IMR-90 (cell line): ENCODE data around the gene E4F1. TPM values are rescaled to one million over a fixed set of nuclear protein-coding genes. Genes with fewer than 3 reads are reported as not detected.

ENCODE experiments used
- ATAC-seq: fragments of 200-7000 bp; cut with Tn5 transposase; 2 replicates; pipeline ENCODE4 v1.9.1; 2020; ENCODE audit warnings: low read depth, mild to moderate bottlenecking, moderate library complexity
- BruUV-seq: library from RNA; stranded (reverse); fragments of 400-500 nt; replicated peaks from 2 replicates; lab custom pipeline; 2021; lab: Mats Ljungman, UMichigan
- CTCF ChIA-PET: fragments of 300-600 bp; formaldehyde crosslinking; extraction: SDS; loops from one replicate; lab custom pipeline; 2021; ENCODE audit warnings: antibody characterized with exemption; lab: Yijun Ruan, JAX
- POLR2A ChIA-PET: fragments of 300-600 bp; sonication (Branson Sonifier 250); formaldehyde crosslinking; loops from one replicate; lab custom pipeline; 2022; ENCODE audit warnings: antibody characterized with exemption; ENCODE audit not compliant: unreplicated experiment; lab: Charles Lee
- DNase-seq: peaks from one replicate; pipeline ENCODE4 v3.0.0; 2013
- H2AFZ ChIP-seq: replicated peaks from 2 replicates; pipeline ENCODE3; 2013; ENCODE audit warnings: low read length, mild to moderate bottlenecking; ENCODE audit not compliant: poor library complexity
- H2AK5ac ChIP-seq: 2 replicates; pipeline ENCODE4 v1.6.1; 2013; ENCODE audit warnings: low read depth, low read length, inconsistent platforms
- H2AK9ac ChIP-seq: replicated peaks from 2 replicates; pipeline ENCODE3; 2013; ENCODE audit warnings: mild to moderate bottlenecking, low read depth, low read length, moderate library complexity; ENCODE audit not compliant: poor library complexity
- H2BK120ac ChIP-seq: 2 replicates; pipeline ENCODE4 v1.6.1; 2013; ENCODE audit warnings: low read depth, low read length, inconsistent platforms
- H2BK15ac ChIP-seq: 3 replicates; pipeline ENCODE4 v1.6.1; 2013; ENCODE audit warnings: low read depth, low read length, inconsistent platforms
- H2BK20ac ChIP-seq: 2 replicates; pipeline ENCODE4 v1.6.1; 2013; ENCODE audit warnings: low read depth, mild to moderate bottlenecking, inconsistent platforms, low read length, moderate library complexity
- H2BK5ac ChIP-seq: 2 replicates; pipeline ENCODE4 v1.6.1; 2013; ENCODE audit warnings: mild to moderate bottlenecking, low read depth, low read length, inconsistent platforms; ENCODE audit not compliant: poor library complexity, severe bottlenecking
- H3K14ac ChIP-seq: replicated peaks from 2 replicates; pipeline ENCODE4 v1.6.1; 2013; ENCODE audit warnings: low read depth, low read length, inconsistent platforms
- H3K18ac ChIP-seq: 2 replicates; pipeline ENCODE4 v1.6.1; 2013; ENCODE audit warnings: low read depth, low read length, control low read depth
- H3K23ac ChIP-seq: 2 replicates; pipeline ENCODE4 v1.6.1; 2013; ENCODE audit warnings: low read depth, low read length, inconsistent platforms
- H3K27ac ChIP-seq: 2 replicates; pipeline ENCODE4 v1.5.1; 2013; ENCODE audit warnings: mild to moderate bottlenecking, control low read depth, low read length; ENCODE audit not compliant: insufficient read depth
- H3K27me3 ChIP-seq: 2 replicates; pipeline ENCODE4 v1.6.1; 2013; ENCODE audit warnings: low read length; ENCODE audit not compliant: control insufficient read depth, insufficient read depth
- H3K36me3 ChIP-seq: 2 replicates; pipeline ENCODE4 v1.6.1; 2013; ENCODE audit warnings: low read length, mixed read lengths; ENCODE audit not compliant: control insufficient read depth, insufficient read depth
- H3K4ac ChIP-seq: 2 replicates; pipeline ENCODE4 v1.6.1; 2013; ENCODE audit warnings: low read depth, low read length, inconsistent platforms
- H3K4me1 ChIP-seq: 2 replicates; pipeline ENCODE4 v1.6.1; 2013; ENCODE audit warnings: low read length, mixed read lengths; ENCODE audit not compliant: control insufficient read depth, insufficient read depth
- H3K4me2 ChIP-seq: 2 replicates; pipeline ENCODE4 v1.6.1; 2013; ENCODE audit warnings: low read depth, mild to moderate bottlenecking, control low read depth, low read length, moderate library complexity
- H3K4me3 ChIP-seq: 2 replicates; pipeline ENCODE4 v1.5.1; 2013; ENCODE audit warnings: low read depth, mild to moderate bottlenecking, control low read depth, low read length, moderate library complexity; ENCODE audit not compliant: insufficient read depth
- H3K56ac ChIP-seq: 2 replicates; pipeline ENCODE4 v1.6.1; 2013; ENCODE audit warnings: low read length, inconsistent platforms; ENCODE audit not compliant: insufficient read depth; ENCODE audit errors: extremely low read depth
- H3K79me1 ChIP-seq, 2 experiments: 2 replicates each; pipeline ENCODE4 v1.6.1; 2013; ENCODE audit warnings: low read length in 2 of 2, inconsistent platforms in 1 of 2, low read depth in 1 of 2
- H3K9ac ChIP-seq: 2 replicates; pipeline ENCODE4 v1.6.1; 2013; ENCODE audit warnings: low read depth, low read length, control low read depth
- H3K9me1 ChIP-seq: 2 replicates; pipeline ENCODE4 v1.6.1; 2013; ENCODE audit warnings: low read length, inconsistent platforms; ENCODE audit not compliant: insufficient read depth
- H3K9me3 ChIP-seq: 2 replicates; pipeline ENCODE4 v1.6.1; 2013; ENCODE audit warnings: low read length; ENCODE audit not compliant: control insufficient read depth, insufficient read depth
- H4K20me1 ChIP-seq: 2 replicates; pipeline ENCODE4 v1.6.1; 2013; ENCODE audit warnings: low read length, inconsistent platforms; ENCODE audit not compliant: insufficient read depth
- H4K5ac ChIP-seq: 2 replicates; pipeline ENCODE4 v1.6.1; 2013; ENCODE audit warnings: mild to moderate bottlenecking, low read depth, low read length, control low read depth
- H4K8ac ChIP-seq, 2 experiments: 2 replicates each; pipeline ENCODE4 v1.6.1; 2013; ENCODE audit warnings: low read depth in 2 of 2, low read length in 2 of 2, control low read depth in 1 of 2, inconsistent platforms in 1 of 2
- H4K91ac ChIP-seq: 2 replicates; pipeline ENCODE4 v1.6.1; 2013; ENCODE audit warnings: low read depth, low read length, inconsistent platforms; ENCODE audit not compliant: insufficient read depth
- CHD1 ChIP-seq: IDR thresholded peaks from 2 replicates; pipeline ENCODE4 v1.6.1; 2012; ENCODE audit warnings: low read depth, low read length, improper control_type of control experiment
- ELK1 ChIP-seq: fragments of 150-350 bp; IDR thresholded peaks from 2 replicates; pipeline ENCODE4 v1.6.1; 2016; ENCODE audit warnings: low read depth, mild to moderate bottlenecking, low read length, moderate library complexity, borderline replicate concordance
- WGBS, 2 experiments: methylation state at CpG; one replicate each; pipeline versions ENCODE4 v1.1.5 to v1.1.7; 2013; ENCODE audit warnings: missing lambda C conversion rate in 2 of 2; ENCODE audit not compliant: insufficient read length in 1 of 2; ENCODE audit errors: extremely low coverage in 2 of 2; 5-methylcytosine and 5-hydroxymethylcytosine counted together
- dilution Hi-C: fragments of 300-500 bp; cut with HindIII; formaldehyde crosslinking; loops from one replicate; pipeline ENCODE4 v1.14.3; 2018; ENCODE audit warnings: low sequenced_read_pairs; ENCODE audit not compliant: unreplicated experiment
- in situ Hi-C: fragments of 300-500 bp; cut with MboI; formaldehyde crosslinking; loops from 3 replicates; pipeline ENCODE4 v1.14.3; 2019; ENCODE audit warnings: low sequenced_read_pairs, inconsistent platforms, mixed read lengths
- intact Hi-C: fragments of 100-400 bp; cut with micrococcal nuclease; formaldehyde crosslinking; loops from 2 replicates; pipeline ENCODE4 v1.10.0; 2022
- polyA plus RNA-seq, 3 experiments: library from polyadenylated mRNA; depleted of rRNA; stranded (reverse); fragments of >200 nt; gene quantifications; 2 replicates each; pipeline ENCODE4 v1.2.3, GENCODE V29; 2012; ENCODE audit warnings: low replicate concordance in 1 of 3
- total RNA-seq: library from RNA; depleted of rRNA; stranded (reverse); fragments of >200 nt; gene quantifications from 2 replicates; pipeline ENCODE4 v1.2.3, GENCODE V29; 2012

The E4F1 gene
- total and polyA plus RNA-seq, 2 of the 4 experiments (the other 2 are of a cell fraction), result 13.1 to 33.0 TPM

- H2AK5ac ChIP-seq, result no peak overlapping the region
- no peak overlapping the region for H2BK5ac ChIP-seq
- in situ Hi-C loops (no loop called here), intact Hi-C loops (no loop called here), dilution Hi-C loops (no loop called here)
- no peaks in the 10 kb centered on the region for H3K9me3 ChIP-seq
- H3K36me3 ChIP-seq, result peaks cover 28% of the 10 kb centered on the region
- no TSS peak for BruUV-seq
- H3K56ac ChIP-seq, result no peak overlapping the region
- no peak overlapping the region for H4K91ac ChIP-seq
- no peak overlapping the region for H2BK20ac ChIP-seq
- no peak overlapping the region for H3K14ac ChIP-seq
- H3K23ac ChIP-seq, result no peak overlapping the region
- TF ChIP-seq CHD1 (no peak), ELK1 (no peak)
- H3K27ac ChIP-seq, result no peak overlapping the region
- no peak overlapping the region for H4K5ac ChIP-seq
- ChIA-PET CTCF (no interaction called here), POLR2A (no interaction called here)
- no peak overlapping the region for H3K4me2 ChIP-seq
- no peak overlapping the region for H3K18ac ChIP-seq
- H3K27me3 ChIP-seq, result no peaks in the 10 kb centered on the region
- ATAC-seq (no peak), DNase-seq (no peak)
- no peak overlapping the region for H2AK9ac ChIP-seq
- no peak overlapping the region for H2AFZ ChIP-seq
- peaks cover 16% of the 10 kb centered on the region for H4K20me1 ChIP-seq
- H2BK15ac ChIP-seq, result no peak overlapping the region
- H3K79me1 ChIP-seq, result peaks cover 22 to 43% of the 10 kb centered on the region in 2 experiments
- H3K4me1 ChIP-seq, result peaks cover 11% of the 10 kb centered on the region
- peaks cover 6% of the 10 kb centered on the region; the same call in 1 of the 2 replicates for H3K9me1 ChIP-seq
- no peak overlapping the region for H3K9ac ChIP-seq
- no peak overlapping the region for H3K4ac ChIP-seq
- no peak overlapping the region for H4K8ac ChIP-seq
- no peak overlapping the region for H2BK120ac ChIP-seq
- no peak overlapping the region for H3K4me3 ChIP-seq
- WGBS, 2 experiments, result 73% methylated on average over 10 of the region's 23 CpGs; no CpG with 5 or more reads in 1 of the 2 experiments
Measured at GRCh38 chr16:2208308-2208707, 15.1 kb upstream of the E4F1 start.
